Measurements from ENCODE around the gene P4HTM.

Gene P4HTM

GRCh38 chr3:49009396-49009795 lies 19.4 kb downstream of the P4HTM start:
- DNase-seq: no peak

GRCh38 chr3:49012441-49013017 lies 22.5 kb downstream of the P4HTM start:
- no peak for DNase-seq

DNA sequence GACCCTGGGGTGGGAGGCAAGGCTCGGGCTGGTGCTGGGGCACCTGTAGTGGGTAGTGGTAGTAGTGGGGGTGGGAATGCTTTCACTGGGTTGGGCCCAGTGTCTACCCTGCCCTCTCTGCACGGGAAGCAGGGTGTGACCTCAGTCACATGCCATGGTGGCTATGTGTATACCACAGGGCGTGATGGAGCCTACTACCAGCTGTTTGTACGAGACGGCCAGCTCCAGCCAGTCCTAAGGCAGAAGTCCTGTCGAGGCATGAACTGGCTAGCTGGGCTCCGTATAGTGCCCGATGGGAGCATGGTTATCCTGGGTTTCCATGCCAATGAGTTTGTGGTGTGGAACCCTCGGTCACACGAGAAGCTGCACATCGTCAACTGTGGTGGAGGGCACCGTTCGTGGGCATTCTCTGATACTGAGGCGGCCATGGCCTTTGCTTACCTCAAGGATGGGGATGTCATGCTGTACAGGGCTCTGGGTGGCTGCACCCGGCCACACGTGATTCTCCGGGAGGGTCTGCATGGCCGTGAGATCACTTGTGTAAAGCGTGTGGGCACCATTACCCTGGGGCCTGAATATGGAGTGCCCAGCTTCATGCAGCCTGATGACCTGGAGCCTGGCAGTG lies 23.2 kb downstream of the P4HTM start:
- DNase-seq: no peak

- no peak for DNase-seq
These were observed 24.0 kb downstream of the P4HTM start for GRCh38 chr3:49013738-49014660.

DNA sequence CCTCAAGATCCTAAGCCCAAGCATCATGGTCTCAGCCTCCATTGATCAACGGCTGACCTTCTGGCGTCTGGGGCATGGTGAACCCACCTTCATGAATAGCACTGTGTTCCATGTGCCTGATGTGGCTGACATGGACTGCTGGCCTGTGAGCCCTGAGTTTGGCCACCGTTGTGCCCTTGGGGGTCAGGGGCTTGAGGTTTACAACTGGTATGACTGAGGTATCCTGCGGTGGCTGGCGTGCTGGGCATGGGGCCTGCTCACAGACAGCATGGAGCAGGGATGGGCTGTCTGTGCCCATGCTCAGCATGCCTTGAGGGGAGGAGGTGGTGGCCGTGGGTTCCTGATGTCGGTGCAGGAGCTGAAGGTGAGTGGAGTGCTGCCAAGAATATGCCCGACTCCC lies 25.0 kb downstream of the P4HTM start:
- DNase-seq: no peak

DNA sequence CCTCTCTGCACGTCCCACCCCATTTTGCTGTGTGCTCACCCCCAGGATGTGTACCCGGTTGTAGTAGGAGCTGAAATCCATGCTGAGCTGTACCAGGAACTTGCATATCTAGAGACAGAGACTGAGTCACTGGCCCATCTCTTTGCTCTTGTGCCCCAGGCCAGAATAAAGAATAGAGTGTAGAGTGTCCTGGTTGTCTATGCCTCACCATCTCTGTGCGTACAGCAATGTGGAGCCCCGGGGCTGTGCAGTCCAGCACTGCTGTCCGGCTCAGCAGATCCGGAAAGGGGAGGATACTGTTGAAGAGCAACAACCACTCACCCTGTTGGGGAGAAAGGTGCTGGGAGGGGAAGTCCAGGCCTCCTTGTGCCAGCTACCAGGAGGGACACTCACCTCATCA lies 25.7 kb downstream of the P4HTM start:
- no peak for DNase-seq

- no peak for DNase-seq
These were observed 26.6 kb downstream of the P4HTM start for GRCh38 chr3:49016414-49017228.

GRCh38 chr3:49017229-49017970 lies 27.4 kb downstream of the P4HTM start:
- no peak for DNase-seq

DNA sequence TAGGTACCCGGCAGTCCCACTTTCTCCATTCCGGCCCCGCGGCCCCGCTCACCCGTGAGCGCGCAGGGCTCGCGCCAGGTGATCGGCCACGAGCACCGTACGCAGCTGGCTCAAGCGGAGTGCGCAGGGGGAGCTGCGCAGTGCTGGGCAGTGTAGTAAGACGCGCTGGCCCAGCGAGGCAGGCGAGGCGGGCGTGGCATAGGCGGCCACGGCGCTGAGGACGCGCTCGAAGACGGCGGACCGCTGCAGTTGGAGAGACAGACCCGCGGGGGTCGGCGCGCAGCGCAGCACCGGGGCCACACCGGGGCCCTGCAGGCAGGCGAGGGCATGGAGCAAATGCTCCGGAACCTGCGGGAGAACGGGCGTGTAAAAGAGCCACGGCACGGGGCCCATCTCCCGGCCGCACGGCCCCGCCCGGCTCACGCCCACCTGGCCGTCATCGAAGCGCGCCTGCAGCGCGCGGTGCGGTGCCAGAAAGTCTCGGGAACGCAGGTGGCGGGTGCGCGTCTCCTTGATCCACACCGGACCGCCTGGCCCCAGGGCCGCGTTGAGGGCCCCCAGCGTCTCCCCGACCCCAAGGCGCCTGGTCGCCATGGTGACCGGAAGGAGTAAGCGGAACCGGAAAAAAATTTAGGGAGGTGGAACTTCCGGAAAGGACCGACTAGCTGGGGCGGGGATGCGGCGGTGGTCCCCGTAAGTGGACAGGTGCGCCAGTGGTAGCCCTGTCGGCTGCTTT lies 28.1 kb downstream of the P4HTM start, which contains the start of gene DALRD3:
Gene DALRD3, minus strand, starts transcription at position 610 of the 736 bp plus-strand sequence. Its CDS starts 16 bp downstream, at position 594.
- DNase-seq: peak; percentile 41

- DNase-seq: no peak
These were observed 28.6 kb downstream of the P4HTM start for GRCh38 chr3:49018707-49019006.

- no peak for DNase-seq
These were observed 29.9 kb downstream of the P4HTM start for GRCh38 chr3:49019941-49020329.

DNA sequence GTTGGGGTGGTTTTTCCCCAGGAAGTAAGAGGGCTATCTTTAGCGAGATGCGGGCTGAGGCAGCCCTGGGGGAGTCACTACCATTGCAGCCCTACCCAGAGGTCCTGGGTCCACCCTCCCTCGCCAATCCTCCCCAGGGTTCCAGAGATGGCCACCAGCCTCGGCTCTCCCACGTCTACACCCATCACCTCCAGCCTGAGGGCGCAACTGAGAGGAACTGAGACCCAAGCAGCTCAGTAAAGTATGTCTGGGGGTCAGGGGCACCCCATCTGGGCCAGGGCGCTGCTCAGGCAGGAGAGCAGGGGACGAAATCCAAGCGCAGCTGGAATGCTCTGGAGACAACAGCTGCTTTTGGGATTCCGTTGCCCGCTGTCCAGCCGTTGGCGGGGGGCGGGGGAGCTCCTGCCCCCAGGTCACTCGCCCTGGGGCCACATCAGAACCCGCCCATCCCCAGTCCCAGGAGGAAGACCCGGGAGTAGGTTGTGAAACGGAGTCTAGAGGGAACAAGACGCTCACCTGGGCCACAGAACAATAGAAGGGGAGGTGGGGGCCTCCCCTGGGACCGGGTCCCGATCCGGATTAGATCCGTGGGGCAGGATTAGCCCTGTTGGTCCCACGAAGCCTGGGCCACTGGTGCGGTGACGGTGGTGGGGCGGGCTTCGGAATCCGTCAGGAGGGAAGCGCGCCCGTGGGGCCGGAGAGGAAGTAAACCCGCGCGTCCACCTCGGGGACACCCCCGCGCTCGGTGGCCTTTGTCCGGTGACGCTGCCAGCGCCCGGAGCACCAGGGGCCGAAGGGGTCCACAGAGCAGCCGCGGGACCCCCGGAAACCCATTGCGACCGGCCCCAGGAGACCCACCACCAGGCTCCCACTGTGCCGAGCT lies 30.5 kb downstream of the P4HTM start:
- DNase-seq: no peak

GRCh38 chr3:49021213-49021812 lies 31.3 kb downstream of the P4HTM start:
- peak; percentile 97 for DNase-seq

DNA sequence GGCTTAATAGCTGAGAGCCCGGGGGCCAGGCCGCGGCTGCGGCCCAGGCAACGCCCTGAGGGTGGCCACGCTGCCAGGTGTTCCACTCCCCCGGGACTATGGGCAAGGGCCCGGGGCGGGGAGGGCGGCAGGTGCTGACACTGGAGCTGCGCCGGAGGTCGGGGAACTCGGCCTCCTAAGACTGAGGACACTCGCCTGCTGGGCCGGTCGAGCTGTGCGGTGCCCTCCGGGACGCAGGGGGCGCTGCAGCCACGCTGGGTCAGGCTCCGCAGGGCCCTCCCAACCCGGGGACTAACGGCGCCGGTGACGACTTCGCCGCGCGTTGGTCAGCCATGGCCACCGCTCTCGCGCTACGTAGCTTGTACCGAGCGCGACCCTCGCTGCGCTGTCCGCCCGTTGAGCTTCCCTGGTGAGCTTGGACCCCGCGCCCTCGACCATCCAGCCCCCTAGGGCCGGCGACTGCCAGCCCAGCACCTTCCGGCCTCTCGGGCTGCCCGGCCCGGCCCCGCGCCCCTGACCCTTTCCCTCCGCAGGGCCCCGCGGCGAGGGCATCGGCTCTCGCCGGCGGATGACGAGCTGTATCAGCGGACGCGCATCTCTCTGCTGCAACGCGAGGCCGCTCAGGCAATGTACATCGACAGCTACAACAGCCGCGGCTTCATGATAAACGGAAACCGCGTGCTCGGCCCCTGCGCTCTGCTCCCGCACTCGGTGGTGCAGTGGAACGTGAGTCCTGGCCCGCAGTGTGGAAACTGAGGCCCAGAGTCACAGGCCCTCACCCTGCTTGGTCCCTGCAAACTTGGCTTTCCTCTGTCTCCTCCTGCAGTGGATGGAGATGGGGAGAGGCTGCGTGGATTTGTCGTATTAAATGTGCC lies 32.0 kb downstream of the P4HTM start, which contains the start of gene NDUFAF3:
Gene NDUFAF3, plus strand, starts transcription at position 309 of the 875 bp plus-strand sequence. Its CDS starts 24 bp downstream, at position 333.
- peak; percentile 81 for DNase-seq

- DNase-seq: no peak
These were observed 32.7 kb downstream of the P4HTM start for GRCh38 chr3:49022688-49023171.

DNA sequence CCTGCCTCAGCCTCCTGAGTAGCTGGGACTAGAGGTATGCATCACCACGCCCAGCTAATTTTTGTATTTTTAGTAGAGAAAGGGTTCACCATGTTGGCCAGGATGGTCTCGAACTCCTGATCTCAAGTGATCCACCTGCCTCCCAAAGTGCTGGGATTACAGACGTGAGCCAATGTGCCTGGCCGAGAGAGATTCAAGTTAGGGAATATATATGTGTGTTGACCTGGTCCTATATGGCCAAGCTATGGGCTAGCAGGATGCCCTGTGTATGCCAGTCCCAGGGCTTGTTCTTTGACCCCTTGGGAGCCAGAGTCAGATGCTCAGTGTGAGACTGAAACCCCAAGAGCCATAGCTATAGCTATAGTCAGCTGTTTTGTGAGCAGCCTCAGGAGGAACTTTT lies 33.7 kb downstream of the P4HTM start:
- no peak for DNase-seq

GRCh38 chr3:49024449-49024848 lies 34.4 kb downstream of the P4HTM start:
- DNase-seq: no peak

GRCh38 chr3:49025005-49025792 lies 35.2 kb downstream of the P4HTM start:
- DNase-seq: no peak

All from effector CD8-positive, alpha-beta T cell (primary cell).